OCI-LY7 (cell line): ENCODE results near the gene SMIM35.

Experiments used
- CTCF ChIP-seq: fragments of 200-600 bp; sonication (generic); conservative IDR thresholded peaks from 2 replicates; pipeline ENCODE4 v1.5.1; 2014; ENCODE audit warnings: mild to moderate bottlenecking, antibody characterized with exemption, low read length, moderate library complexity, mixed read lengths
- EZH2phosphoT487 ChIP-seq: fragments of 200-600 bp; sonication (generic); IDR thresholded peaks from 2 replicates; pipeline ENCODE4 v1.6.1; 2018; ENCODE audit warnings: low read depth, borderline replicate concordance, mild to moderate bottlenecking, mixed run types, antibody characterized with exemption, low read length, moderate library complexity, mixed read lengths

- TF ChIP-seq CTCF (no peak), EZH2phosphoT487 (no peak)
Measured at GRCh38 chr11:118135051-118135795, 48.5 kb upstream of the SMIM35 start.
